HepG2 (cell line): Measurements from ENCODE around the gene ALOXE3. TPM values are rescaled to one million over a fixed set of nuclear protein-coding genes. Genes with fewer than 3 reads are reported as not detected.

Experiments
- AHR ChIP-seq: IDR thresholded peaks from 2 replicates; pipeline ENCODE4 v1.6.1; 2018; ENCODE audit warnings: missing genetic modification reagents, missing compliant biosample characterization
- BCL6 ChIP-seq: IDR thresholded peaks from 2 replicates; pipeline ENCODE4 v1.6.1; 2016; ENCODE audit warnings: missing genetic modification reagents, missing compliant biosample characterization
- CENPT ChIP-seq: sonication (generic); formaldehyde crosslinking; IDR thresholded peaks from 2 replicates; pipeline ENCODE4 v1.8.0; 2022; ENCODE audit warnings: low read depth, mild to moderate bottlenecking, moderate library complexity, missing genetic modification reagents
- ELF4 ChIP-seq: sonication (generic); formaldehyde crosslinking; IDR thresholded peaks from 2 replicates; pipeline ENCODE4 v1.5.0; 2020; ENCODE audit warnings: missing genetic modification reagents, mild to moderate bottlenecking, moderate library complexity, borderline replicate concordance
- FOSL2 ChIP-seq: sonication (generic); formaldehyde crosslinking; IDR thresholded peaks from 2 replicates; pipeline ENCODE4 v1.4.0; 2020; ENCODE audit warnings: missing genetic modification reagents
- GATAD1 ChIP-seq: IDR thresholded peaks from 2 replicates; pipeline ENCODE4 v1.6.1; 2016; ENCODE audit warnings: missing genetic modification reagents, missing compliant biosample characterization
- GTF2F1 ChIP-seq: fragments of 150-350 bp; IDR thresholded peaks from 2 replicates; pipeline ENCODE4 v1.6.1; 2014; ENCODE audit warnings: low read length
- ISL2 ChIP-seq: sonication (generic); formaldehyde crosslinking; IDR thresholded peaks from 2 replicates; pipeline ENCODE4 v1.5.0; 2020; ENCODE audit warnings: missing genetic modification reagents
- LBX2 ChIP-seq: sonication (generic); formaldehyde crosslinking; IDR thresholded peaks from 2 replicates; pipeline ENCODE4 v1.5.0; 2020; ENCODE audit warnings: missing genetic modification reagents, mild to moderate bottlenecking, borderline replicate concordance
- PAF1 ChIP-seq: IDR thresholded peaks from 2 replicates; pipeline ENCODE4 v1.6.1; 2016; ENCODE audit warnings: missing genetic modification reagents, missing compliant biosample characterization
- PHF20 ChIP-seq: sonication (generic); formaldehyde crosslinking; IDR thresholded peaks from 2 replicates; pipeline ENCODE4 v1.5.0; 2020; ENCODE audit warnings: mild to moderate bottlenecking, missing genetic modification reagents
- SP4 ChIP-seq: sonication (generic); formaldehyde crosslinking; IDR thresholded peaks from 2 replicates; pipeline ENCODE4 v1.8.1; 2023; ENCODE audit warnings: mild to moderate bottlenecking, missing genetic modification reagents
- U2AF2 ChIP-seq: fragments of 200-400 bp; formaldehyde crosslinking; IDR thresholded peaks from 2 replicates; pipeline ENCODE4 v1.6.1; 2017; ENCODE audit warnings: low read depth, mild to moderate bottlenecking, low read length
- ZFX ChIP-seq: sonication (generic); formaldehyde crosslinking; IDR thresholded peaks from 2 replicates; pipeline ENCODE4 v1.4.0; 2020; ENCODE audit warnings: mild to moderate bottlenecking, low read depth, missing genetic modification reagents, moderate library complexity
- ZNF230 ChIP-seq: sonication (generic); formaldehyde crosslinking; IDR thresholded peaks from 2 replicates; pipeline ENCODE4 v1.4.0; 2020; ENCODE audit warnings: mild to moderate bottlenecking, missing genetic modification reagents
- ZNF281 ChIP-seq: sonication (generic); formaldehyde crosslinking; IDR thresholded peaks from 2 replicates; pipeline ENCODE4 v1.4.0; 2020; ENCODE audit warnings: missing genetic modification reagents, borderline replicate concordance
- ZNF441 ChIP-seq: sonication (generic); formaldehyde crosslinking; IDR thresholded peaks from 2 replicates; pipeline ENCODE4 v1.7.0; 2021; ENCODE audit warnings: missing genetic modification reagents, borderline replicate concordance
- ZNF510 ChIP-seq: sonication (generic); formaldehyde crosslinking; IDR thresholded peaks from 2 replicates; pipeline ENCODE4 v1.4.0; 2020; ENCODE audit warnings: low read depth, mild to moderate bottlenecking, missing genetic modification reagents
- ZNF564 ChIP-seq: sonication (generic); formaldehyde crosslinking; IDR thresholded peaks from 2 replicates; pipeline ENCODE4 v1.8.1; 2023; ENCODE audit warnings: mild to moderate bottlenecking, missing genetic modification reagents
- polyA plus RNA-seq, 8 experiments: library from polyadenylated mRNA; depleted of rRNA in 3 of 8; stranded (reverse) in 7 of 8; unstranded in 1 of 8; fragments of >200 nt; fragmentation: Illumina TruSeq in 4 of 8; extraction: Trizol in 4 of 8; gene quantifications; 2 replicates each; pipeline versions ENCODE4 v1.2.1 to v1.2.3, GENCODE V29; 2011 to 2016; ENCODE audit warnings: low read depth in 4 of 8, missing spikeins in 1 of 8, mixed read lengths in 1 of 8; ENCODE audit not compliant: insufficient read depth in 1 of 8
- total RNA-seq, 5 experiments: library from RNA; depleted of rRNA; stranded (reverse); fragments of >200 nt; fragmentation: Illumina TruSeq; extraction: Trizol; gene quantifications; 2 replicates each; pipeline ENCODE4 v1.2.3, GENCODE V29; 2016; ENCODE audit warnings: low read depth in 1 of 5
- TF ChIP-seq, protein P1 (sequence below): sonication (generic); formaldehyde crosslinking; IDR thresholded peaks from 2 replicates; pipeline ENCODE4 v1.5.0; 2020; ENCODE audit warnings: mild to moderate bottlenecking, missing genetic modification reagents, borderline replicate concordance
- TF ChIP-seq, protein P2 (sequence below): sonication (generic); formaldehyde crosslinking; IDR thresholded peaks from 2 replicates; pipeline ENCODE4 v1.5.0; 2020; ENCODE audit warnings: mild to moderate bottlenecking, missing genetic modification reagents

ALOXE3 gene
- total and polyA plus RNA-seq, 2 of the 13 experiments (the other 11 are each of a cell fraction or from before 2014, with no cell fraction given), result 0.07 TPM; not detected in 1

- TF ChIP-seq ZFX (CRISPR knock-in tag), result peak; percentile 63
- no peak for TF ChIP-seq ZNF441
- TF ChIP-seq FOSL2 (CRISPR knock-in tag), result 0 out of 2 replicates have a peak, but pooled peaks have one; percentile 32
- TF ChIP-seq ZNF564 (CRISPR knock-in tag), result no peak
- TF ChIP-seq SP4 (CRISPR knock-in tag), result peak; percentile 63
- no peak for TF ChIP-seq CENPT
- TF ChIP-seq, protein P1, sequence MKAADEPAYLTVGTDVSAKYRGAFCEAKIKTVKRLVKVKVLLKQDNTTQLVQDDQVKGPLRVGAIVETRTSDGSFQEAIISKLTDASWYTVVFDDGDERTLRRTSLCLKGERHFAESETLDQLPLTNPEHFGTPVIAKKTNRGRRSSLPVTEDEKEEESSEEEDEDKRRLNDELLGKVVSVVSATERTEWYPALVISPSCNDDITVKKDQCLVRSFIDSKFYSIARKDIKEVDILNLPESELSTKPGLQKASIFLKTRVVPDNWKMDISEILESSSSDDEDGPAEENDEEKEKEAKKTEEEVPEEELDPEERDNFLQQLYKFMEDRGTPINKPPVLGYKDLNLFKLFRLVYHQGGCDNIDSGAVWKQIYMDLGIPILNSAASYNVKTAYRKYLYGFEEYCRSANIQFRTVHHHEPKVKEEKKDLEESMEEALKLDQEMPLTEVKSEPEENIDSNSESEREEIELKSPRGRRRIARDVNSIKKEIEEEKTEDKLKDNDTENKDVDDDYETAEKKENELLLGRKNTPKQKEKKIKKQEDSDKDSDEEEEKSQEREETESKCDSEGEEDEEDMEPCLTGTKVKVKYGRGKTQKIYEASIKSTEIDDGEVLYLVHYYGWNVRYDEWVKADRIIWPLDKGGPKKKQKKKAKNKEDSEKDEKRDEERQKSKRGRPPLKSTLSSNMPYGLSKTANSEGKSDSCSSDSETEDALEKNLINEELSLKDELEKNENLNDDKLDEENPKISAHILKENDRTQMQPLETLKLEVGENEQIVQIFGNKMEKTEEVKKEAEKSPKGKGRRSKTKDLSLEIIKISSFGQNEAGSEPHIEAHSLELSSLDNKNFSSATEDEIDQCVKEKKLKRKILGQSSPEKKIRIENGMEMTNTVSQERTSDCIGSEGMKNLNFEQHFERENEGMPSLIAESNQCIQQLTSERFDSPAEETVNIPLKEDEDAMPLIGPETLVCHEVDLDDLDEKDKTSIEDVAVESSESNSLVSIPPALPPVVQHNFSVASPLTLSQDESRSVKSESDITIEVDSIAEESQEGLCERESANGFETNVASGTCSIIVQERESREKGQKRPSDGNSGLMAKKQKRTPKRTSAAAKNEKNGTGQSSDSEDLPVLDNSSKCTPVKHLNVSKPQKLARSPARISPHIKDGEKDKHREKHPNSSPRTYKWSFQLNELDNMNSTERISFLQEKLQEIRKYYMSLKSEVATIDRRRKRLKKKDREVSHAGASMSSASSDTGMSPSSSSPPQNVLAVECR (CRISPR knock-in tag), result no peak; the same call in 1 of the 2 replicates
- TF ChIP-seq AHR, result no peak
- TF ChIP-seq ZNF230, result no peak
- no peak for TF ChIP-seq ELF4 (CRISPR knock-in tag)
- TF ChIP-seq, protein P2, sequence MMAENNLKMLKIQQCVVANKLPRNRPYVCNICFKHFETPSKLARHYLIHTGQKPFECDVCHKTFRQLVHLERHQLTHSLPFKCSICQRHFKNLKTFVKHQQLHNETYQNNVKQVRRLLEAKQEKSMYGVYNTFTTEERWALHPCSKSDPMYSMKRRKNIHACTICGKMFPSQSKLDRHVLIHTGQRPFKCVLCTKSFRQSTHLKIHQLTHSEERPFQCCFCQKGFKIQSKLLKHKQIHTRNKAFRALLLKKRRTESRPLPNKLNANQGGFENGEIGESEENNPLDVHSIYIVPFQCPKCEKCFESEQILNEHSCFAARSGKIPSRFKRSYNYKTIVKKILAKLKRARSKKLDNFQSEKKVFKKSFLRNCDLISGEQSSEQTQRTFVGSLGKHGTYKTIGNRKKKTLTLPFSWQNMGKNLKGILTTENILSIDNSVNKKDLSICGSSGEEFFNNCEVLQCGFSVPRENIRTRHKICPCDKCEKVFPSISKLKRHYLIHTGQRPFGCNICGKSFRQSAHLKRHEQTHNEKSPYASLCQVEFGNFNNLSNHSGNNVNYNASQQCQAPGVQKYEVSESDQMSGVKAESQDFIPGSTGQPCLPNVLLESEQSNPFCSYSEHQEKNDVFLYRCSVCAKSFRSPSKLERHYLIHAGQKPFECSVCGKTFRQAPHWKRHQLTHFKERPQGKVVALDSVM, result peak; percentile 92
- TF ChIP-seq U2AF2, result no peak
- TF ChIP-seq BCL6 (CRISPR knock-in tag), result peak; percentile 95
- peak; percentile 27; the same call in 1 of the 2 replicates for TF ChIP-seq LBX2 (CRISPR knock-in tag)
- TF ChIP-seq ZNF510, result no peak
- no peak for TF ChIP-seq GTF2F1
- no peak for TF ChIP-seq PAF1
- 0 out of 2 replicates have a peak, but pooled peaks have one; percentile 7 for TF ChIP-seq PHF20 (CRISPR knock-in tag)
- TF ChIP-seq ISL2, result no peak
- TF ChIP-seq GATAD1, result 0 out of 2 replicates have a peak, but pooled peaks have one; percentile 19
- peak; percentile 25; the same call in 1 of the 2 replicates for TF ChIP-seq ZNF281 (CRISPR knock-in tag)
Observed at GRCh38 chr17:8153957-8154607, 35.8 kb upstream of the ALOXE3 start (continued).
